Tibial nerve (tissue), 4 donors: ENCODE measurements around the gene MS4A18. TPM values are rescaled to one million over a fixed set of nuclear protein-coding genes. Genes with fewer than 3 reads are reported as not detected.
"Not testable (repeated sequence)": the region's sequence is repeated elsewhere in the genome, so short reads cannot be mapped to it uniquely, and the experiment has no call there.

Experiments used
- DNase-seq, 2 donors: peaks; one replicate each; pipeline ENCODE4 v3.0.0-alpha.2; 2019; ENCODE audit warnings: low spot score in 2 of 2
- H3K27ac ChIP-seq, 4 donors: fragments of 200-600 bp; sonication (generic) in 3 of 4; one replicate each; pipeline ENCODE4 v1.5.1; 2017 to 2019; ENCODE audit warnings: mild to moderate bottlenecking in 1 of 4
- H3K27me3 ChIP-seq, 2 donors: fragments of 200-600 bp; sonication (generic) in 1 of 2; one replicate each; pipeline versions ENCODE4 v1.5.1 to v1.6.0; 2017 to 2019
- H3K36me3 ChIP-seq, 3 donors: fragments of 200-600 bp; sonication (generic); one replicate each; pipeline ENCODE4 v1.5.1; 2018 to 2019
- H3K4me1 ChIP-seq, 4 donors: fragments of 200-600 bp; sonication (generic) in 3 of 4; one replicate each; pipeline ENCODE4 v1.5.1; 2017 to 2019
- H3K4me3 ChIP-seq, 4 donors: fragments of 200-600 bp; sonication (generic) in 3 of 4; one replicate each; pipeline ENCODE4 v1.5.1; 2017 to 2019; ENCODE audit warnings: mild to moderate bottlenecking in 1 of 4, moderate library complexity in 1 of 4
- H3K9me3 ChIP-seq, 4 donors: fragments of 200-600 bp; sonication (generic) in 3 of 4; one replicate each; pipeline ENCODE4 v1.5.1; 2017 to 2019
- EP300 ChIP-seq, 2 donors: sonication (generic); formaldehyde crosslinking; IDR thresholded peaks; one replicate each; pipeline ENCODE4 v1.6.1; 2017; ENCODE audit warnings: antibody characterized with exemption in 2 of 2, mild to moderate bottlenecking in 1 of 2
- POLR2A ChIP-seq, 2 donors: fragments of 450-650 bp; IDR thresholded peaks; one replicate each; pipeline ENCODE4 v1.6.1; 2017; ENCODE audit warnings: antibody characterized with exemption in 2 of 2, mild to moderate bottlenecking in 2 of 2, moderate library complexity in 2 of 2
- WGBS, 2 donors: methylation state at CpG; one replicate each; pipeline ENCODE4 v1.1.5; 2018; 5-methylcytosine and 5-hydroxymethylcytosine counted together
- total RNA-seq, 4 donors: library from RNA; depleted of rRNA; stranded (reverse); fragments of >200 nt; gene quantifications; one replicate each; pipeline ENCODE4 v1.1.0, GENCODE V29; 2016
- TF ChIP-seq, protein P1 (sequence below), 5 experiments: fragments of 200-600 bp in 3 of 5; fragments of 450-650 bp in 2 of 5; sonication (generic) in 3 of 5; IDR thresholded peaks; one replicate each; pipeline ENCODE4 v1.5.1; 2016 to 2019; ENCODE audit warnings: antibody characterized with exemption in 5 of 5, mild to moderate bottlenecking in 3 of 5, moderate library complexity in 2 of 5

Gene MS4A18
- total RNA-seq, 4 donors from 2014 or later = not detected

DNA sequence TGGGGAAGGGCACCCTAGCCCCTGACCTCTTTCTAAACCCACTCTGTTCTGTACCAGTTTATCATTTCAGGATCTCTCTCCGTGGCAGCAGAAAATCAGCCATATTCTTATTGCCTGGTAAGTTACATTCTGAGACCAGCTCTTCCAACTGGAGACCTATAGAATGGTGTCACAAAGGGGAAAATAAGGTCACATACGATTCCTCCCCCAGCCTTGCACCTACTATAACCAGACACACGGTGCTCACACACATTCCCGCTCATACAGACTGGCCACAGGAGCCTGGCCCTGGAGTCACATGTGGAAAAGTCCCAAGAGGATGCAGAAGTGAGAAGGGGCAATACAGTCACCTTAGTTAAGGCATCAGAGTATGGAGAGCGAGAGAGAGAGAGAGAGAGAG is 17.6 kb upstream of the MS4A18 start:
- Histone ChIP-seq H3K36me3 (no peaks in the 10 kb centered on the region), H3K4me1 (no peaks in the 10 kb centered on the region), H3K27ac (no peak overlapping the region), H3K9me3 (no peaks in the 10 kb centered on the region), H3K27me3 (no peaks in the 10 kb centered on the region), H3K4me3 (no peak overlapping the region)
- DNase-seq = no peak
- WGBS, 2 donors = 70 to 72% methylated on average over 5 of the region's 5 CpGs
- no peak for TF ChIP-seq POLR2A (IDR thresholded peaks at IDR 0.05)
- TF ChIP-seq, protein P1, sequence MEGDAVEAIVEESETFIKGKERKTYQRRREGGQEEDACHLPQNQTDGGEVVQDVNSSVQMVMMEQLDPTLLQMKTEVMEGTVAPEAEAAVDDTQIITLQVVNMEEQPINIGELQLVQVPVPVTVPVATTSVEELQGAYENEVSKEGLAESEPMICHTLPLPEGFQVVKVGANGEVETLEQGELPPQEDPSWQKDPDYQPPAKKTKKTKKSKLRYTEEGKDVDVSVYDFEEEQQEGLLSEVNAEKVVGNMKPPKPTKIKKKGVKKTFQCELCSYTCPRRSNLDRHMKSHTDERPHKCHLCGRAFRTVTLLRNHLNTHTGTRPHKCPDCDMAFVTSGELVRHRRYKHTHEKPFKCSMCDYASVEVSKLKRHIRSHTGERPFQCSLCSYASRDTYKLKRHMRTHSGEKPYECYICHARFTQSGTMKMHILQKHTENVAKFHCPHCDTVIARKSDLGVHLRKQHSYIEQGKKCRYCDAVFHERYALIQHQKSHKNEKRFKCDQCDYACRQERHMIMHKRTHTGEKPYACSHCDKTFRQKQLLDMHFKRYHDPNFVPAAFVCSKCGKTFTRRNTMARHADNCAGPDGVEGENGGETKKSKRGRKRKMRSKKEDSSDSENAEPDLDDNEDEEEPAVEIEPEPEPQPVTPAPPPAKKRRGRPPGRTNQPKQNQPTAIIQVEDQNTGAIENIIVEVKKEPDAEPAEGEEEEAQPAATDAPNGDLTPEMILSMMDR (IDR thresholded peaks at IDR 0.05) = no peak
- no peak for TF ChIP-seq EP300 (IDR thresholded peaks at IDR 0.05)

DNA sequence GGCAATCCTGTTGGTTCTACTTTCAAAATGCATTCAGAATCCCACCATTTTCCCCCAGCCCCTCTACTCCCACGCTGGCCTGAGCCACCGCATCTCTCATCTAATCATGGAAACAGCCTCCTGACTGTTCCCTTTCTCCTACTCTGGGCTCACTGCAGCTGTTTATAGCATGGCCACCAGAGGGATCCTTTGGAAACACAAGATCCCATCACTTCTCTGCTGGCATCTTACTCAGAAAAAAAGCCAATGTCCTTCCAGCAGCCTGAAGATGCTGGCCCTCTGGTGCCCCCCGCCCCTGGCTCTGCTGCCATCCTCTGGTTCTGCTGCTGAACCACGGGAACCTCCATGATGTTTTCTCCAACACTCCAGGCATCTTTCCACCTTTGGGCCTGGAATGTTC is 14.0 kb upstream of the MS4A18 start:
- DNase-seq = no peak
- Histone ChIP-seq H3K4me1 (no peaks in the 10 kb centered on the region), H3K27ac (no peak overlapping the region), H3K36me3 (no peaks in the 10 kb centered on the region), H3K4me3 (no peak overlapping the region), H3K9me3 (no peaks in the 10 kb centered on the region), H3K27me3 (no peaks in the 10 kb centered on the region)
- 64 to 83% methylated on average over 4 of the region's 4 CpGs for WGBS, 2 donors
- no peak for TF ChIP-seq EP300 (IDR thresholded peaks at IDR 0.05)
- TF ChIP-seq, protein P1 (IDR thresholded peaks at IDR 0.05) = no peak
- TF ChIP-seq POLR2A (IDR thresholded peaks at IDR 0.05) = no peak

DNA sequence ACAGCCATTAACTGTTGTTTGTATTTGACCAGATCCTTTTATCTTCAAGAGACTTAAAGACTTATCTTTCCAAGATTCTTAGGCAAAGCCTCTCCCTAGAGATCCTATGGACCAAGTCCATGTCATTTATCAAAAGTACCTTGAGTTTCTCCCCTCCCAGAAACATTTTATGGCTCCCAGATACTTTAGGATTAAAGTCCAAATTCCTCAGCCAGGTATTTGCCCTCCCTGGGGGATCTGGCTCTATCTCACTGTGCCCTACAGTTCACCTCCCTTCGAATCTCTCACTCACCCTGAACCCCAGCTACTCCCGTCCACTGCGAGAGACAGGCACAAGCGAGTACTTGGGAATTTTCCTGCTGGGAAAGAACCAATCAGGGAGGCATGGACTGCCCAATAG is 13.2 kb upstream of the MS4A18 start:
- 77 to 80% methylated on average over 4 of the region's 4 CpGs for WGBS, 2 donors
- Histone ChIP-seq H3K36me3 (no peaks in the 10 kb centered on the region), H3K4me1 (no peaks in the 10 kb centered on the region), H3K4me3 (no peak overlapping the region), H3K9me3 (no peaks in the 10 kb centered on the region), H3K27me3 (no peaks in the 10 kb centered on the region), H3K27ac (no peak overlapping the region)
- no peak for DNase-seq
- TF ChIP-seq POLR2A (IDR thresholded peaks at IDR 0.05) = no peak
- TF ChIP-seq, protein P1 (IDR thresholded peaks at IDR 0.05) = no peak
- TF ChIP-seq EP300 (IDR thresholded peaks at IDR 0.05) = no peak

DNA sequence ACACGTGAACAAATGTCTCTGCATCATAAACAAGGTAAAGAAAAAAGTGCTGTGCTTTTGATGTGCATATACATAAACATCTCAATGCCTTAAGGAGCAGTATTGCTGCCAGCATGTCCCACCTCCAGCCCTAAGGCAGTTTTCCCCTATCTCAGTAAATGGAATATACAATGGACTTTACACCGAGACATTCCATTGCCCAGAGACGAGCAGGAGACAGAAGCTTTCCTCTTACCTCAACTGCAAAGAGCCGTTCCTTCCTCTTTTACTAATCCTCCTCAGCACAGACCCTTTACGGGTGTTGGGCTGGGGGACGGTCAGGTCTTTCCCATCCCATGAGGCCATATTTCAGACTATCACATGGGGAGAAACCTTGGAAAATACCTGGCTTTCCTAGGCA is 11.1 kb upstream of the MS4A18 start:
- H3K27ac ChIP-seq, H3K4me3 ChIP-seq, H3K27me3 ChIP-seq, H3K36me3 ChIP-seq, H3K4me1 ChIP-seq, DNase-seq: not testable (repeated sequence)
- peaks cover 0 to 13% (median 0%) of the 10 kb centered on the region in 4 donors for H3K9me3 ChIP-seq
- 68 to 74% methylated on average over 6 of the region's 6 CpGs for WGBS, 2 donors

DNA sequence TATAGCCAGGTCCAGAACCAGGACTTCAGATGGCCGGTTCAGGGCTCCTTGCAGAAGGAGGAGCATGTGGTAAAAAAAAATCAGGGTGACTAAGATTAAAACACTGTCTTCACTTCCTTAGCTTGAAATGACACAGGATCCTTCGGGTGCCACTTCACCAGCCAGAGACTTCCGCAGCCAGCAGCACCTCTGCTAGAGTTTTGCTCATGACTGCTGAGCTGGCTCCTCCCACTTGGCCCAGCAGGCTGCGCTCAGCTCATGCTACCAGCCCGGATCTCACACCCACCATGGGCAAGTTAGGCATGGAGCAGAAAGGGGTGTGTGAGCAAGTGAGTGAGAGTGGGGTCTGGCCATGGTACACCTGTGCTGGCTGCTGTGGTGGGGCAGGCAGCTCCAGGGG is 6.6 kb upstream of the MS4A18 start:
- WGBS, 2 donors = 83 to 89% methylated on average over 5 of the region's 5 CpGs
- Histone ChIP-seq H3K36me3 (no peaks in the 10 kb centered on the region), H3K9me3 (peaks cover 0 to 19% (median 0%) of the 10 kb centered on the region in 4 donors), H3K27ac (no peak overlapping the region), H3K27me3 (no peaks in the 10 kb centered on the region), H3K4me1 (no peaks in the 10 kb centered on the region), H3K4me3 (no peak overlapping the region)
- no peak for DNase-seq
- TF ChIP-seq EP300 (IDR thresholded peaks at IDR 0.05) (no peak), POLR2A (IDR thresholded peaks at IDR 0.05) (no peak)
- TF ChIP-seq, protein P1 (IDR thresholded peaks at IDR 0.05) = no peak
